Measurements from ENCODE around the gene MTHFD2L.

Gene MTHFD2L

DNA sequence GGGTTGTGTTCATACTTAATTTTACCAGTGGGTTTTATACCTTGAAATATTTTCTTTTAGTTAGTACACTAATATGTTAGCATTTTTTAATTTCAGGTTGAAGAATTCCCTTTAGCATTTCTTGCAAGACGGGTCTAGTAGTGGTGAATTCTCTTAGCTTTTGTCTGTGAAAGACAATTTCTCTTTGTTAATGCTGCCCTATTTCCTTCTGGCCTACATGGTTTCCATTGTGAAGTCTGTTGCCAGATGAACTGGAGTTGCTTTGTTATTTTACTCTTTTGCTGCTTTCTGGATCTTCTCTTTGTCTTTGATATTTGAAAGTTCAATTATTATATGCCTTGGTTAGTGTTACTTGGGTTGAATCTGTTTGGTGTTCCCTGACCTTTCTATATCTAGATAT, 25.0 kb upstream of the MTHFD2L start:
- DNase-seq (ENCODE audit: low read depth, low spot score) = no peak

DNA sequence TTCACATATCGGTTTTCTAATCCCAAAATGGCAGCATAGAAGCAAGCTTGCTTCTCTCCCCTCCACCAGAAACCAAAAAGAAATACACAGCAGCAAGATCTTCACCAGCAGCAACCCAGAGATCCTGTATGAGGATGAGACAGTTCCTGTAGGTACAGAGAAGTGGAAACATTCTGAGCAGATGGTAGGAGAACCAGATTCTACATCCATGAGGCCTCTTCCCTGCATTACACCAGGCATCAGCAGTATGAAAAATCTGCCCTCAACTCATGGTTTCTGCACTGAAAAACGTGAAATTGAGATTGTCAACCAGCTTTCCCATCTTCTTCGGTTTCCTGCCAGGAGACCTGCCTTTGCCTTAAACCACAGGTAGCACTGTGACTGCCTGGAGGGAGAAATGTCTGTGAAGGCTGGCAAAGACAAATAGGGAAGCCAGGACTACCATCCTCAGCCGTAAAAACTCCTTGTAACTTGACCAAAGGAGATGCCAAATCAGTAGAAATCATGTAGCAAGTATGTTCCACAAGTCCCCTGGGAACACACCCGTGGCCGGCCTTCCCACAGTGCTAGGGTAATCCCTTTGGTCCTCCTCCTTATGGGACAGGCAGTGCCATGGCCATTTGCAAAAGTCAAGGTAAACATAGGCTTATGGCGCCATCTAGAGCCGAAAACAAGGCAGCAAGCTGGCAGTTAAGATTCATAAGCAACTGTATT, 24.0 kb upstream of the MTHFD2L start:
- no peak for DNase-seq (ENCODE audit: low read depth, low spot score)

DNA sequence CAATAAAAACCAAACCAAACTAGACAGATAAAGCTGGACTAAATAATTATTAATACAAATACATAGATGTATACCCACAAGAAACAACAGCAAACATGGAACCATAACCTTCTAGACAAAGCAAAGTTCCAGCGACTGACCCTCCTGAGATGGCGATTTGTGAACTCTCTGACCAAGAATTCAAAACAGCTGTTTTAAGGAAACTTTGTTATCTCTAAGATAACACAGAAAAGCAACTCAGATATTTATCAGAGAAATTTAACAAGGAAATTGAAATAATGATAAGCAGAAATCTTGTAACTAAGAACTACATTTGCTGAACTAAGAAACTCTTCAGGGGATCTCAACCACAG, 23.4 kb upstream of the MTHFD2L start:
- no peak for DNase-seq (ENCODE audit: low read depth, low spot score)

- no peak for DNase-seq (ENCODE audit: low read depth, low spot score)
These were observed 11.3 kb upstream of the MTHFD2L start for GRCh38 chr4:74146581-74147129.

GRCh38 chr4:74148205-74148604, 9.7 kb upstream of the MTHFD2L start:
- DNase-seq (ENCODE audit: low read depth, low spot score) = no peak

DNA sequence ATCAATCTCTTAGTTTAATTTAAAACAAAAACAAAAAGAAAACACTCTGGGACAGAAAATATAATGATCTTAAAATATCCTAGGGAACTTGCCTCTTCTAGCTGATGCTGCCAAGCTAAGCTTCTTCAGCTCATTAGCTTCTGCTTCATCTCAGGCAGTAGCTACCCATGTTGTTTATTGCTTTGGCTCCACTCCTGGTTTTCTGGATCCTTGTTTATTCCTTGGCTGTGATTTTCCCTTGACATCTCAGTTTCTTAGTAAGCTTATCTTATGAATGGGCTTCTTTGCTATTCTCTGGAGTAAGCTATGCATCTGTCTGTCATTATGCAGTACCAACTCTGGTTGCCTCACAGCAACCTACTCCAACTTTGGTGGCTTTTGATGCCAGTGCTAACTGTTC, 5.1 kb upstream of the MTHFD2L start:
- no peak for DNase-seq (ENCODE audit: low read depth, low spot score)

GRCh38 chr4:74156521-74156920, 1.4 kb upstream of the MTHFD2L start:
- no peak for DNase-seq (ENCODE audit: low read depth, low spot score)

- no peak for DNase-seq (ENCODE audit: low read depth, low spot score)
These were observed 764 bp upstream of the MTHFD2L start for GRCh38 chr4:74157154-74157553.

GRCh38 chr4:74158466-74159142, 686 bp downstream of the MTHFD2L start:
- DNase-seq (ENCODE audit: low read depth, low spot score) = no peak

- DNase-seq (ENCODE audit: low read depth, low spot score) = no peak
These were observed 1.3 kb downstream of the MTHFD2L start for GRCh38 chr4:74159143-74159709.

DNA sequence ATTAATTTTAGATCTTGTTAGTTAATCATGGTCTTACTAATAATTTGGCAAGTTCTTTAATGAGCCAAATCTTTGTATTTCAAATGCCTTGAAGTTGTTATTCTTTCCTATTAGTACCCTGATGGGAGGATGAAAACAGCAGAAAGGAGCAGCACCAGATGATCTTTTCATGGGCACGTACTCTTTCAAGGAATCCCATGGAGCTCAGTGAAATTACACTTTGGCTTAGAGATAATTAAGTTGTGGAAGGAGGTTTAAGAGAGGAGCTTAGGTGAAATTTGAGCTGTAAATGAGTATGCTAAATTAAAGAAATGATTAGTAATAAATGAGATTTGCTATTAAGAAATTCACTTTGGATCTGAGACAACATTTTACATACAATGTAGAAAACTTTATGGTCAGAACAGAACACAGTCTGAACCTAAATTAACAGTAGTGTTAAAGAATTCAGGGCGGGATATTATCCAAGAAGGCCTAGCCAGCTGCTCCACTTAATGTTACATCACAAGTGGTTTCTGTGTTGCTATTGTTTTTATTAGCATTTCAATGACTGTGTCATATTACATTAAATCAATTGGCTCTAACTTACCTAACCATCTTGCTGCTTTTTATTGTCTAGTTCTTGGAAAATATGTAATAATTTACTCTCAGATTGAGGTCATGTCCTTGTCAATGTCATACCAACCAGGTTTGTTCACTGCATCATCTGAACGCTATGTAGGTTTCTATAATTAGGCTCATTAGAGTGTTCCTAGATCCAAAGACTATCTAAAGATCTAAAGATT, 3.9 kb downstream of the MTHFD2L start:
- DNase-seq (ENCODE audit: low read depth, low spot score) = no peak

- no peak for DNase-seq (ENCODE audit: low read depth, low spot score)
These were observed 8.2 kb downstream of the MTHFD2L start for GRCh38 chr4:74166135-74166534.

GRCh38 chr4:74166818-74167217, 8.9 kb downstream of the MTHFD2L start:
- no peak for DNase-seq (ENCODE audit: low read depth, low spot score)

GRCh38 chr4:74167585-74167984, 9.7 kb downstream of the MTHFD2L start:
- DNase-seq (ENCODE audit: low read depth, low spot score) = no peak

DNA sequence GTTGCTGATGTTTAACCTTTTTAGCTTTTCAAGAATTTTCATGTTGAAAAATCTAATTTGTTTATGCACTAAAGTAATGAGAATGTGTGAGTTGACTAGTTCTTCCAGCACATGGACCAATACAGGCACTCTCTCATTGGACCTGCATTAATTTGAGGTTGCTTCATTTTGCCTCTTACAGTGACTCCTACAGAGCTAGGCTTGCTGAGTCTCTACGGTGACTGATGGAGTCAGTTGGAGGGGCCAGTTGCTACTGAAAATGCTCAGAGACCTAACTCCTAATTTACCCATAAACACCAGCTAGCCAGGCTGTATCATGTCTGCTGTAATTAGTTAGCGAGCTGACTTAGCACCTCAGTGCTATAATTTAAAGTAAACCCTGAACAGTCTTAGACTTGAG, 10.9 kb downstream of the MTHFD2L start:
- DNase-seq (ENCODE audit: low read depth, low spot score) = no peak

DNA sequence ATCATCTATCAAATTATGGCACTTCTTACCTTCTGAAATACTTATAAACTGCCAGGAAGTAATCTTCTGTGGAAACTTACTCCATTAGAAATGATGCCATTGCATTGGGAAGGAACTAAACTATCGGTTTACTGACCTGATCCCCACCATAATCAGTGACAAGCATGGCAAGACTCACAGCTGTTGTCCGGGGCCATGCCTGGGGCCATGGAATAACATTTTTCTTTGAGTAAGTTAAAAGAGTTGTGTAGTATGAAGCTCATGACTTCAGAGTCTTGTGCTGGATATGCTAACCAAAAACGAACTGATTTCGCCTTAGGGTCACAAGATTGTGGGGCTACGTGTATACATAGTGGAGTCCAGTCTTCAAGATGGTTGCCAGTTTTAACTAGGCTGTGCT, 15.4 kb downstream of the MTHFD2L start:
- no peak for DNase-seq (ENCODE audit: low read depth, low spot score)

- no peak for DNase-seq (ENCODE audit: low read depth, low spot score)
These were observed 16.5 kb downstream of the MTHFD2L start for GRCh38 chr4:74174421-74174820.

- DNase-seq (ENCODE audit: low read depth, low spot score) = no peak
These were observed 17.0 kb downstream of the MTHFD2L start for GRCh38 chr4:74174941-74175340.

GRCh38 chr4:74175379-74175778, 17.5 kb downstream of the MTHFD2L start:
- DNase-seq (ENCODE audit: low read depth, low spot score) = no peak

- DNase-seq (ENCODE audit: low read depth, low spot score) = no peak
These were observed 20.9 kb downstream of the MTHFD2L start for GRCh38 chr4:74178798-74179197.

- DNase-seq (ENCODE audit: low read depth, low spot score) = no peak
These were observed 23.3 kb downstream of the MTHFD2L start for GRCh38 chr4:74181219-74181618.

GRCh38 chr4:74188912-74189311, 31.0 kb downstream of the MTHFD2L start:
- no peak for DNase-seq (ENCODE audit: low read depth, low spot score)

All from activated CD4-positive, CD25-positive, alpha-beta regulatory T cell treated with anti-CD3 and anti-CD28 coated beads, Interleukin-2, amount 50 U/mL, for 16 hours (primary cell).